Measurements from ENCODE around the gene KIF2B. TPM values are rescaled to one million over a fixed set of nuclear protein-coding genes. Genes with fewer than 3 reads are reported as not detected.

The KIF2B gene
- total RNA-seq, 1 experiment from 2014 or later = not detected

GRCh38 chr17:53804437-53804836 lies 18.3 kb upstream of the KIF2B start:
- Histone ChIP-seq H4K20me1 (ENCODE audit: control insufficient read depth, insufficient read depth, insufficient read length) (no peaks in the 10 kb centered on the region), H3K23me2 (ENCODE audit: insufficient read length, low read depth, low read length, poor library complexity, severe bottlenecking) (no peaks in the 10 kb centered on the region), H3K79me1 (ENCODE audit: insufficient read depth, low read depth, low read length, poor library complexity, severe bottlenecking) (no peaks in the 10 kb centered on the region), H3T11ph (ENCODE audit: low read length) (no peak overlapping the region), H3K27ac (ENCODE audit: insufficient read length, low read depth, low read length) (no peak overlapping the region), H3K9ac (ENCODE audit: extremely low read depth, insufficient read length, low read length) (no peak overlapping the region), H2BK120ac (ENCODE audit: low read depth, low read length, poor library complexity, severe bottlenecking) (no peak overlapping the region), H3K9me3 (ENCODE audit: control insufficient read depth, low read depth, low read length) (no peaks in the 10 kb centered on the region), H2BK12ac (ENCODE audit: insufficient read length, low read depth, low read length) (no peak overlapping the region), H3K27me3 (ENCODE audit: insufficient read depth, low read length) (no peaks in the 10 kb centered on the region), H3K4me2 (ENCODE audit: insufficient read depth, insufficient read length, low read length) (no peak overlapping the region), H4K91ac (ENCODE audit: insufficient read length, low read depth, low read length) (no peak overlapping the region), H4K5ac (ENCODE audit: insufficient read length, low read depth, low read length) (no peak overlapping the region), H2BK15ac (ENCODE audit: low read depth, low read length) (no peak overlapping the region), H4K8ac (replicated peaks; ENCODE audit: insufficient read length, low read depth, low read length) (no peak overlapping the region), H3K79me2 (ENCODE audit: insufficient read depth, low read length) (no peaks in the 10 kb centered on the region), H3K56ac (ENCODE audit: insufficient read length, low read depth, low read length) (no peak overlapping the region), H2BK5ac (ENCODE audit: insufficient read length, low read length) (no peak overlapping the region), H3K23ac (ENCODE audit: insufficient read length, low read depth, low read length) (no peak overlapping the region), H3K14ac (ENCODE audit: insufficient read depth, low read length) (no peak overlapping the region), H2AFZ (ENCODE audit: low read length) (no peak overlapping the region), H2AK5ac (ENCODE audit: insufficient read length, low read length) (no peak overlapping the region), H3K18ac (ENCODE audit: insufficient read length, low read depth, low read length) (no peak overlapping the region), H3K4ac (ENCODE audit: low read depth, low read length) (no peak overlapping the region), H2BK20ac (ENCODE audit: low read depth, low read length, poor library complexity, severe bottlenecking) (no peak overlapping the region), H3K4me1 (ENCODE audit: insufficient read depth, low read length) (no peaks in the 10 kb centered on the region)
- Mint-ChIP-seq H3K27ac (no peak overlapping the region), H3K36me3 (ENCODE audit: insufficient read depth in 1 of 3, low read depth in 3 of 3) (no peaks in the 10 kb centered on the region), H3K4me3 (no peak overlapping the region), H3K4me1 (no peaks in the 10 kb centered on the region), H3K27me3 (ENCODE audit: low read depth) (no peaks in the 10 kb centered on the region), H3K9me3 (no peaks in the 10 kb centered on the region; a peak in 1 of 5 replicates)
- WGBS (ENCODE audit: extremely low coverage, insufficient read length, low lambda C conversion rate) = no CpG with 5 or more reads among the region's 5 CpGs
- DNase-seq = no peak
- no peak for TF ChIP-seq CTCF (conservative IDR thresholded peaks at IDR 0.05)
